K562 (cell line): Measurements from ENCODE around the gene NUB1. TPM values are rescaled to one million over a fixed set of nuclear protein-coding genes. Genes with fewer than 3 reads are reported as not detected.
"Not testable (repeated sequence)": the region's sequence is repeated elsewhere in the genome, so short reads cannot be mapped to it uniquely, and the experiment has no call there.

ENCODE experiments used
- ATAC-seq: fragments of 200-7000 bp; cut with Tn5 transposase; 3 replicates; pipeline ENCODE4 v1.9.1; 2020; ENCODE audit warnings: moderate library complexity
- BruUV-seq: library from RNA; stranded (reverse); fragments of 400-500 nt; replicated peaks from 2 replicates; lab custom pipeline; 2021; lab: Mats Ljungman, UMichigan
- CTCF ChIA-PET: fragments of 300-600 bp; formaldehyde crosslinking; extraction: SDS; loops from one replicate; lab custom pipeline; 2021; ENCODE audit warnings: low intra/inter-chr PET ratio; lab: Yijun Ruan, JAX
- POLR2A ChIA-PET: fragments of 300-600, 350-650 bp; sonication (Branson Sonifier 250); formaldehyde crosslinking; extraction: SDS; loops from one replicate; lab custom pipeline; 2021; ENCODE audit warnings: antibody characterized with exemption, inconsistent platforms; lab: Yijun Ruan, JAX
- DNase-seq, 4 experiments: peaks; one replicate each; pipeline versions ENCODE4 v3.0.0 to v3.0.0-alpha.2; 2011 to 2018; ENCODE audit warnings: low spot score in 3 of 4, mixed read lengths in 3 of 4; ENCODE audit errors: extremely low read depth in 1 of 4
- FAIRE-seq: peaks from 2 replicates; lab custom pipeline; 2011; peaks lifted over from hg19 to GRCh38; lab: Jason Lieb, UNC
- H2AFZ ChIP-seq: 2 replicates; pipeline ENCODE4 v1.6.0; 2011; ENCODE audit warnings: low read depth, low read length, control low read depth, inconsistent platforms
- H3K27ac ChIP-seq: fragments of 200-600 bp; 3 replicates; pipeline ENCODE4 v1.8.0; 2011; ENCODE audit warnings: low read depth, mild to moderate bottlenecking, control low read depth, inconsistent platforms, low read length, moderate library complexity, mixed read lengths; ENCODE audit errors: extremely low read depth
- H3K27me3 ChIP-seq, 2 experiments: fragments of 300-600 bp in 1 of 2; 2 replicates in 1 of 2; 3 replicates in 1 of 2; pipeline versions ENCODE4 v1.6.0 to v1.8.0; 2011; ENCODE audit warnings: inconsistent platforms in 2 of 2, low read length in 2 of 2, mild to moderate bottlenecking in 1 of 2, mixed read lengths in 1 of 2, moderate library complexity in 1 of 2; ENCODE audit not compliant: control insufficient read depth in 2 of 2, insufficient read depth in 2 of 2
- H3K36me3 ChIP-seq: fragments of 300-600 bp; 3 replicates; pipeline ENCODE4 v1.8.0; 2011; ENCODE audit warnings: mild to moderate bottlenecking, low read length, inconsistent platforms; ENCODE audit not compliant: control insufficient read depth, insufficient read depth
- H3K4me1 ChIP-seq, 2 experiments: fragments of 200-600 bp in 1 of 2; replicated peaks in 1 of 2; 2 replicates in 1 of 2; 3 replicates in 1 of 2; pipeline versions ENCODE4 v1.5.1 to v1.8.0; 2011; ENCODE audit warnings: inconsistent platforms in 2 of 2, low read length in 2 of 2, mild to moderate bottlenecking in 1 of 2, mixed read lengths in 1 of 2, moderate library complexity in 1 of 2; ENCODE audit not compliant: control insufficient read depth in 2 of 2, insufficient read depth in 2 of 2
- H3K4me2 ChIP-seq: 2 replicates; pipeline ENCODE4 v1.6.1; 2011; ENCODE audit warnings: low read length, control low read depth, inconsistent platforms, mixed read lengths; ENCODE audit not compliant: insufficient read depth
- H3K4me3 ChIP-seq: fragments of 200-600 bp; sonication (generic), shearing (Covaris generic); 2 replicates; pipeline ENCODE4 v1.5.1; 2016; ENCODE audit warnings: control low read depth, inconsistent platforms
- H3K79me2 ChIP-seq: fragments of 200-600 bp; 3 replicates; pipeline ENCODE4 v1.8.0; 2011; ENCODE audit warnings: low read length, inconsistent platforms; ENCODE audit not compliant: control insufficient read depth, insufficient read depth
- H3K9ac ChIP-seq, 2 experiments: 2 replicates each; pipeline versions ENCODE4 v1.6.0 to v1.6.1; 2011; ENCODE audit warnings: low read depth in 2 of 2, low read length in 2 of 2, control low read depth in 1 of 2, inconsistent platforms in 1 of 2, mild to moderate bottlenecking in 1 of 2, mixed read lengths in 1 of 2; ENCODE audit not compliant: insufficient read depth in 1 of 2
- H3K9me1 ChIP-seq: one replicate; pipeline ENCODE4 v1.6.0; 2011; ENCODE audit warnings: inconsistent platforms, mild to moderate bottlenecking, low read length, moderate library complexity; ENCODE audit not compliant: control insufficient read depth, insufficient read depth
- H3K9me3 ChIP-seq: replicated peaks from 2 replicates; pipeline ENCODE4 v1.5.1; 2011; ENCODE audit warnings: low read depth, low read length, inconsistent platforms; ENCODE audit not compliant: control insufficient read depth, insufficient read depth
- H4K20me1 ChIP-seq: replicated peaks from 2 replicates; pipeline ENCODE4 v1.6.1; 2011; ENCODE audit warnings: low read length, inconsistent platforms, mixed read lengths; ENCODE audit not compliant: control insufficient read depth, insufficient read depth
- ILK ChIP-seq: fragments of 450-650 bp; IDR thresholded peaks from 2 replicates; pipeline ENCODE4 v1.6.1; 2016; ENCODE audit warnings: missing genetic modification characterization, low read depth, mild to moderate bottlenecking, missing compliant biosample characterization, moderate library complexity, borderline replicate concordance
- KDM4B ChIP-seq, 2 experiments: fragments of 450-650 bp in 1 of 2; sonication (generic) in 1 of 2; IDR thresholded peaks; 2 replicates each; pipeline ENCODE4 v1.6.1; 2016 to 2017; ENCODE audit warnings: borderline replicate concordance in 2 of 2, antibody characterized with exemption in 1 of 2, low read depth in 1 of 2, mild to moderate bottlenecking in 1 of 2
- MED1 ChIP-seq: sonication (generic); formaldehyde crosslinking; IDR thresholded peaks from 2 replicates; pipeline ENCODE4 v1.8.1; 2023; ENCODE audit warnings: missing genetic modification reagents, borderline replicate concordance
- MTA1 ChIP-seq: fragments of 450-650 bp; IDR thresholded peaks from 2 replicates; pipeline ENCODE4 v1.6.1; 2017; ENCODE audit warnings: borderline replicate concordance
- SIRT6 ChIP-seq: IDR thresholded peaks from one replicate; pipeline ENCODE4 v1.6.1; 2012; ENCODE audit warnings: low read depth, mild to moderate bottlenecking, control low read depth, inconsistent platforms, low read length, moderate library complexity
- ZKSCAN1 ChIP-seq: fragments of 150-350 bp; IDR thresholded peaks from 2 replicates; pipeline ENCODE4 v1.6.1; 2016; ENCODE audit warnings: low read depth, low read length
- WGBS: fragments of 100-300 bp; shearing (Covaris generic); methylation state at CpG from one replicate; pipeline ENCODE4 v1.1.6; 2016; ENCODE audit warnings: low coverage, mixed read lengths; ENCODE audit not compliant: insufficient coverage; ENCODE audit errors: missing lambda C conversion rate; 5-methylcytosine and 5-hydroxymethylcytosine counted together
- in situ Hi-C: fragments of 300-500 bp; cut with MboI; formaldehyde crosslinking; loops from 4 replicates; pipeline ENCODE4 v1.15.0; 2018; ENCODE audit warnings: inconsistent platforms, mixed read lengths
- intact Hi-C: fragments of 100-400 bp; cut with micrococcal nuclease; formaldehyde crosslinking; loops from 2 replicates; pipeline ENCODE4 v1.14.2; 2022
- polyA plus RNA-seq, 8 experiments: library from polyadenylated mRNA; depleted of rRNA in 4 of 8; stranded (reverse) in 5 of 8; unstranded in 3 of 8; fragments of >200 nt; fragmentation: Nextera tagmentation in 2 of 8; fragmentation: Illumina TruSeq in 1 of 8; extraction: Ambion mirVana in 2 of 8; extraction: Trizol in 1 of 8; gene quantifications; 2 replicates each; pipeline versions ENCODE4 v1.2.1 to v1.2.3, GENCODE V29; 2011 to 2014; ENCODE audit warnings: inconsistent platforms in 1 of 8, missing spikeins in 1 of 8
- total RNA-seq, 7 experiments: library from RNA; depleted of rRNA in 6 of 7; stranded (reverse); fragments of >200 nt in 6 of 7; fragmentation: Illumina TruSeq in 2 of 7; extraction: Trizol in 2 of 7; gene quantifications; 2 replicates each; pipeline versions ENCODE4 v1.2.1 to v1.2.3, GENCODE V29; 2011 to 2021; ENCODE audit warnings: low replicate concordance in 1 of 7

NUB1 gene
- total and polyA plus RNA-seq, 9 of the 15 experiments (the other 6 are each of a cell fraction or from before 2014, with no cell fraction given) = 43.2 to 159 (median 85.2) TPM

DNA sequence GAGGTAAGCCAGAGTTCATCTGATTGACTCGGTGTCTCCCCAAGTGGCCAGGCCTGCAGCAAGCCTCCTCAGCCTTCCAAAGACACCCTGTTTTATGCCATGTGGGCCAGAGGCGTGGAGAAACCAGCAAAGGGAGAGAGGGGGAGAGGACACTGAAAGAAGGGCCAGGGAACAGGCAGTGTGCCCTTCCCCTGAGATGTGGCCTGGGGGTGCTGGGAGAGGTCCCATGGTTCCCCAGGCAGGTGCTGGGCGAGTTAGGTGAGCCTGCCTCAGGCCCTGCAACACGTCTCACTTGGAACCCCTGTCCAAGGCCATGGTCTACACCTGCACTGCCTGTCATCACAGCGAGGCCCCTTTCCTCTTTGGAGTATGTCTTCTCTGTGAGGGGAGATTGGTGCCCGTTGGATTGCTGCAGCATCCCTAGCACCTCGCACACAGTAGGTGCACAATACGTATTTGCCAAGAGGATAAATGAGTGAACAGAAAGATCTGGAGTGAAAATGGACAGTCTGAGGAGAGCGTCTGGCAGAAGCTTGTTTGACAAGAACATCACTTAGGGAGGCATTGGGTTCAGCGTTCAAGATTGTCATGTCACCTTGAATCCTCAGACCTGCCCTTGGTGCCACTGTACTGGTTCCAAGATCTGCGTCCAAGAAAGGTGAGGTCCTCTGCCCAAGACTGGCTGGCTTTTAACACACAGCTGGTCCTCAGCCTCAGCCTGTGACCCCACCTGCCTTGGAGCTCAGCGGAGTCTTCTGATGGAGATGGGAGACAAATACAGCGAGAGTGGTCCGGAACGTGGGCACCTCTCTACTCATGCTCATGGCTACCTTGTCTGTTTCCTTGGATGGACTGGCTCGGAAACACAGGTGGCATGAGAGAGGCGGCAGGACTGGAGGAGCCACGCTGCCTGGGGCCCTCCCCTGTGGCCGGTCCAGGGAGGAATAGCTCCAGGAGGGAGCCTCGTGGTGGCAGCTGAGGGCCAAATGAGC is 39.8 kb upstream of the NUB1 start:
- Histone ChIP-seq H3K79me2 (no peaks in the 10 kb centered on the region), H3K9ac (no peak overlapping the region), H3K27me3 (peaks cover 25 to 58% of the 10 kb centered on the region in 2 experiments; a peak in 4 of 5 replicates), H3K36me3 (no peaks in the 10 kb centered on the region), H2AFZ (no peak overlapping the region), H3K4me2 (no peak overlapping the region), H3K4me1 (peaks cover 3 to 8% of the 10 kb centered on the region in 2 experiments; a peak in 4 of 5 replicates)
- intact Hi-C loops (loop anchor here (2.0 kb wide), 3 partner anchors 29 to 177 kb away; no protein-coding TSS in a partner anchor), in situ Hi-C loops (no loop called here)
- ATAC-seq (no peak; the same call in 2 of the 3 replicates), FAIRE-seq (no peak)
- TF ChIP-seq SIRT6 (no peak), ZKSCAN1 (peak; percentile 66; the same call in 1 of the 2 replicates), ILK (tag) (no peak), MTA1 (no peak), KDM4B (IDR thresholded peaks at IDR 0.05; ENCODE audit: borderline replicate concordance in 2 of 2, low read depth in 1 of 2) (no peak), MED1 (CRISPR knock-in tag) (no peak)
- TF ChIP-seq, all 486 proteins: peak for 1
- Histone ChIP-seq H3K27ac (no peak overlapping the region), H4K20me1 (no peaks in the 10 kb centered on the region), H3K9me1 (no peaks in the 10 kb centered on the region), H3K9me3 (no peaks in the 10 kb centered on the region; the same call in 1 of the 2 replicates), H3K4me3 (no peak overlapping the region)
- no TSS peak for BruUV-seq
- peak in 1 of 4 experiments; percentile 10 for DNase-seq
- 2% methylated on average over 20 of the region's 20 CpGs for WGBS
- ChIA-PET CTCF (interaction anchor here (0.6 to 2.8 kb wide), 5 partner anchors 57 to 178 kb away, joined by 4 to 24 read pairs (median 11); no protein-coding TSS in a partner anchor), POLR2A (interaction anchor here (0.5 to 0.9 kb wide), 3 partner anchors 65 to 811 kb away, joined by 3 read pairs; no protein-coding TSS in a partner anchor)

DNA sequence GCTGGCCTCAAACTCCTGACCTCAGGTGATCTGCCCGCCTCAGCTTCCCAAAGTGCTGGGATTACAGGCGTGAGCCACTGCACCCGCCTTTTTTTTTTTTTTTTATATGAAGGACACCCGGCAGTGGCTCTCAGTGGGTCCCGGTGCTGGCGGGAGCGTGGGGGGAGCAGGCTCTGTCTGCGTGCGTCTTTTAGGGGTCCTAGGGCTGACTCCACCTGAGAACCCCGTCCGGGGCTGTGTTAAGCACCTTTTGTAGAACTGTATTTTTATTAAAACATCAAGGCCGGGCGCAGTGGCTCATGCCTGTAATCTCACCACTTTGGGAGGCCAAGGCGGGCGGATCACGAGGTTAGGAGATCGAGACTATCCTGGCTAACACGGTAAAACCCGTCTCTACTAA is 37.4 kb upstream of the NUB1 start:
- H3K36me3 ChIP-seq, H3K4me1 ChIP-seq, intact Hi-C loops, H3K79me2 ChIP-seq, H3K9me3 ChIP-seq, H2AFZ ChIP-seq, H3K9ac ChIP-seq, H3K4me2 ChIP-seq, H3K27ac ChIP-seq, ATAC-seq, DNase-seq, BruUV-seq, in situ Hi-C loops, FAIRE-seq, H3K9me1 ChIP-seq, H4K20me1 ChIP-seq, H3K4me3 ChIP-seq: not testable (repeated sequence)
- H3K27me3 ChIP-seq = peaks cover 35 to 83% of the 10 kb centered on the region in 2 experiments; a peak in 4 of 5 replicates
- WGBS = 27% methylated on average over 18 of the region's 19 CpGs
- ChIA-PET CTCF (interaction anchor here (0.7 to 2.8 kb wide), 7 partner anchors 59 to 406 kb away, joined by 3 to 24 read pairs (median 3); no protein-coding TSS in a partner anchor), POLR2A (interaction anchor here (0.7 to 1.1 kb wide), 3 partner anchors 38 to 175 kb away, joined by 3 to 4 read pairs (median 3); no protein-coding TSS in a partner anchor)
